Endothelial cell of umbilical vein (primary cell): ENCODE data around the gene OSBPL10. TPM values are rescaled to one million over a fixed set of nuclear protein-coding genes. Genes with fewer than 3 reads are reported as not detected.

Experiments used
- BruUV-seq: library from RNA; stranded (reverse); fragments of 400-500 nt; replicated peaks from 2 replicates; lab custom pipeline; 2021; lab: Mats Ljungman, UMichigan
- CTCF ChIA-PET: fragments of 300-600, 350-600 bp; sonication (Branson Sonifier 250); formaldehyde crosslinking; loops from one replicate; lab custom pipeline; 2021; ENCODE audit warnings: antibody characterized with exemption, inconsistent platforms; lab: Charles Lee
- POLR2A ChIA-PET: fragments of 300-600, 350-600 bp; sonication (Branson Sonifier 250); formaldehyde crosslinking; loops from one replicate; lab custom pipeline; 2021; ENCODE audit warnings: antibody characterized with exemption, inconsistent platforms; lab: Charles Lee
- DNase-seq: peaks from one replicate; pipeline ENCODE4 v3.0.0-alpha.2; 2011; ENCODE audit warnings: low read depth, low spot score
- FAIRE-seq: peaks from 2 replicates; lab custom pipeline; 2011; peaks lifted over from hg19 to GRCh38; lab: Jason Lieb, UNC
- H2AFZ ChIP-seq: 2 replicates; pipeline ENCODE4 v1.6.0; 2012; ENCODE audit warnings: low read depth, low read length, control low read depth, inconsistent platforms
- H3K27ac ChIP-seq: 2 replicates; pipeline ENCODE4 v1.5.1; 2011; ENCODE audit warnings: low read depth, mild to moderate bottlenecking, control low read depth, low read length, moderate library complexity; ENCODE audit not compliant: insufficient read depth
- H3K27me3 ChIP-seq, 2 experiments: 2 replicates each; pipeline versions ENCODE4 v1.6.0 to v1.6.1; 2011; ENCODE audit warnings: low read length in 2 of 2, mixed read lengths in 1 of 2; ENCODE audit not compliant: control insufficient read depth in 2 of 2, insufficient read depth in 2 of 2
- H3K36me3 ChIP-seq, 2 experiments: 2 replicates in 1 of 2; 3 replicates in 1 of 2; pipeline ENCODE4 v1.5.1; 2011; ENCODE audit warnings: low read length in 2 of 2, mild to moderate bottlenecking in 1 of 2, moderate library complexity in 1 of 2; ENCODE audit not compliant: control insufficient read depth in 2 of 2, insufficient read depth in 2 of 2; ENCODE audit errors: extremely low read depth in 1 of 2
- H3K4me1 ChIP-seq: 3 replicates; pipeline ENCODE4 v1.5.1; 2011; ENCODE audit warnings: mild to moderate bottlenecking, low read length; ENCODE audit not compliant: control insufficient read depth, insufficient read depth; ENCODE audit errors: extremely low read depth
- H3K4me2 ChIP-seq: 2 replicates; pipeline ENCODE4 v1.6.1; 2011; ENCODE audit warnings: low read length, control low read depth, mixed read lengths; ENCODE audit not compliant: insufficient read depth
- H3K4me3 ChIP-seq, 3 experiments: fragments of 200-600 bp in 1 of 3; sonication (generic), shearing (Covaris generic) in 1 of 3; replicated peaks in 1 of 3; 2 replicates each; pipeline ENCODE4 v1.5.1; 2011 to 2016; ENCODE audit warnings: control low read depth in 3 of 3, low read length in 3 of 3, mild to moderate bottlenecking in 2 of 3, inconsistent platforms in 1 of 3, low read depth in 1 of 3, moderate library complexity in 1 of 3; ENCODE audit not compliant: insufficient read depth in 1 of 3
- H3K79me2 ChIP-seq: 2 replicates; pipeline ENCODE4 v1.6.0; 2012; ENCODE audit warnings: low read length, inconsistent platforms; ENCODE audit not compliant: control insufficient read depth, insufficient read depth
- H3K9ac ChIP-seq: replicated peaks from 2 replicates; pipeline ENCODE3; 2011; ENCODE audit warnings: low read length, control low read depth; ENCODE audit not compliant: insufficient read depth; ENCODE audit errors: extremely low read depth
- H3K9me1 ChIP-seq: replicated peaks from 3 replicates; pipeline ENCODE4 v1.6.0; 2011; ENCODE audit warnings: mild to moderate bottlenecking, low read length; ENCODE audit not compliant: control insufficient read depth, insufficient read depth; ENCODE audit errors: extremely low read depth
- H3K9me3 ChIP-seq: replicated peaks from 2 replicates; pipeline ENCODE4 v1.5.1; 2012; ENCODE audit warnings: low read length, inconsistent platforms; ENCODE audit not compliant: control insufficient read depth, insufficient read depth
- H4K20me1 ChIP-seq: replicated peaks from 2 replicates; pipeline ENCODE3; 2011; ENCODE audit warnings: mild to moderate bottlenecking, low read length; ENCODE audit not compliant: control insufficient read depth, insufficient read depth; ENCODE audit errors: extremely low read depth
- CTCF ChIP-seq, 2 donors: IDR thresholded peaks; 1 replicate in 1 of 2; 2 replicates in 1 of 2; pipeline ENCODE4 v1.5.1; 2011; ENCODE audit warnings: low read length in 2 of 2, mild to moderate bottlenecking in 2 of 2, moderate library complexity in 2 of 2, control low read depth in 1 of 2, inconsistent platforms in 1 of 2, low read depth in 1 of 2; ENCODE audit not compliant: insufficient read depth in 1 of 2; ENCODE audit errors: extremely low read depth in 1 of 2
- EZH2 ChIP-seq: IDR thresholded peaks from 2 replicates; pipeline ENCODE4 v1.6.1; 2012; ENCODE audit warnings: borderline replicate concordance, low read depth, mild to moderate bottlenecking, moderate library complexity, low read length, inconsistent platforms; ENCODE audit not compliant: severe bottlenecking
- FOS ChIP-seq: IDR thresholded peaks from 2 replicates; pipeline ENCODE4 v1.6.1; 2011; ENCODE audit warnings: mild to moderate bottlenecking, low read length, moderate library complexity, borderline replicate concordance; ENCODE audit not compliant: insufficient read depth
- GATA2 ChIP-seq: IDR thresholded peaks from 2 replicates; pipeline ENCODE4 v1.7.0; 2011; ENCODE audit warnings: low read depth, mild to moderate bottlenecking, moderate library complexity, mixed read lengths, low read length; ENCODE audit not compliant: insufficient read length, insufficient read depth
- JUN ChIP-seq: IDR thresholded peaks from 2 replicates; pipeline ENCODE4 v1.6.1; 2011; ENCODE audit warnings: borderline replicate concordance, low read depth; ENCODE audit not compliant: insufficient read length, insufficient read depth
- MYC ChIP-seq: IDR thresholded peaks from one replicate; pipeline ENCODE4 v1.6.1; 2011; ENCODE audit warnings: mild to moderate bottlenecking, low read depth, low read length
- POLR2A ChIP-seq: IDR thresholded peaks from 2 replicates; pipeline ENCODE4 v1.6.1; 2012; ENCODE audit warnings: low read depth, mild to moderate bottlenecking, control low read depth, low read length
- POLR2AphosphoS5 ChIP-seq: IDR thresholded peaks from 2 replicates; pipeline ENCODE4 v1.6.1; 2012; ENCODE audit warnings: low read depth, mild to moderate bottlenecking, control low read depth, low read length, moderate library complexity; ENCODE audit not compliant: insufficient read depth
- dilution Hi-C: fragments of 300-500 bp; cut with MboI; formaldehyde crosslinking; loops from one replicate; pipeline ENCODE4 v1.15.0; 2019; ENCODE audit warnings: low sequenced_read_pairs; ENCODE audit not compliant: extremely low pct_ligation_motif_present
- intact Hi-C: fragments of 100-400 bp; cut with micrococcal nuclease; formaldehyde crosslinking; loops from one replicate; pipeline ENCODE4 v1.10.0; 2022
- polyA plus RNA-seq, 4 experiments: library from polyadenylated mRNA; depleted of rRNA in 3 of 4; stranded (reverse) in 3 of 4; unstranded in 1 of 4; fragments of >200 nt; gene quantifications; 2 replicates each; pipeline versions ENCODE4 v1.2.1 to v1.2.3, GENCODE V29; 2011 to 2012; ENCODE audit warnings: missing spikeins in 1 of 4
- total RNA-seq: library from RNA; stranded (reverse); gene quantifications from 2 replicates; pipeline ENCODE4 v1.2.3, GENCODE V29; 2021
- TF ChIP-seq, protein P1 (sequence below): IDR thresholded peaks from 2 replicates; pipeline ENCODE4 v1.6.1; 2011; ENCODE audit not compliant: insufficient read depth, insufficient read length

The OSBPL10 gene
- total and polyA plus RNA-seq, 2 donors (not counting 3 experiments of a cell fraction or from before 2014, with no cell fraction given) = 10.8 to 47.6 TPM

- intact Hi-C loops (no loop called here), dilution Hi-C loops (no loop called here)
- no peaks in the 10 kb centered on the region for H3K79me2 ChIP-seq
- TF ChIP-seq EZH2 (no peak), CTCF (IDR thresholded peaks at IDR 0.05; ENCODE audit: extremely low read depth in 1 of 2, insufficient read depth in 1 of 2, low read depth in 1 of 2, low read length in 2 of 2) (no peak), MYC (no peak), POLR2A (no peak), GATA2 (no peak), JUN (peak; percentile 46), FOS (peak; percentile 44), POLR2AphosphoS5 (no peak)
- TF ChIP-seq, protein P1, sequence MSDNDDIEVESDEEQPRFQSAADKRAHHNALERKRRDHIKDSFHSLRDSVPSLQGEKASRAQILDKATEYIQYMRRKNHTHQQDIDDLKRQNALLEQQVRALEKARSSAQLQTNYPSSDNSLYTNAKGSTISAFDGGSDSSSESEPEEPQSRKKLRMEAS = no peak
- peaks cover 6% of the 10 kb centered on the region for H3K4me1 ChIP-seq
- no peaks in the 10 kb centered on the region for H4K20me1 ChIP-seq
- no peaks in the 10 kb centered on the region for H3K36me3 ChIP-seq
- H3K9ac ChIP-seq = no peak overlapping the region
- H2AFZ ChIP-seq = no peak overlapping the region
- peak; percentile 87 for DNase-seq
- FAIRE-seq = peak; percentile 77
- no peaks in the 10 kb centered on the region for H3K9me3 ChIP-seq
- ChIA-PET POLR2A (no interaction called here), CTCF (no interaction called here)
- H3K27me3 ChIP-seq = no peaks in the 10 kb centered on the region
- H3K4me3 ChIP-seq = no peak overlapping the region
- no peaks in the 10 kb centered on the region for H3K9me1 ChIP-seq
- BruUV-seq = no TSS peak
- H3K4me2 ChIP-seq = no peak overlapping the region
- no peak overlapping the region for H3K27ac ChIP-seq
Observed at GRCh38 chr3:31876331-31876730, 104.7 kb downstream of the OSBPL10 start.
